ENCODE data around the gene MDN1.

GRCh38 chr6:89649682-89650081 is 169.9 kb downstream of the MDN1 start:
- no peak for TF ChIP-seq EP300 (IDR thresholded peaks at IDR 0.05)
- TF ChIP-seq, protein P1, sequence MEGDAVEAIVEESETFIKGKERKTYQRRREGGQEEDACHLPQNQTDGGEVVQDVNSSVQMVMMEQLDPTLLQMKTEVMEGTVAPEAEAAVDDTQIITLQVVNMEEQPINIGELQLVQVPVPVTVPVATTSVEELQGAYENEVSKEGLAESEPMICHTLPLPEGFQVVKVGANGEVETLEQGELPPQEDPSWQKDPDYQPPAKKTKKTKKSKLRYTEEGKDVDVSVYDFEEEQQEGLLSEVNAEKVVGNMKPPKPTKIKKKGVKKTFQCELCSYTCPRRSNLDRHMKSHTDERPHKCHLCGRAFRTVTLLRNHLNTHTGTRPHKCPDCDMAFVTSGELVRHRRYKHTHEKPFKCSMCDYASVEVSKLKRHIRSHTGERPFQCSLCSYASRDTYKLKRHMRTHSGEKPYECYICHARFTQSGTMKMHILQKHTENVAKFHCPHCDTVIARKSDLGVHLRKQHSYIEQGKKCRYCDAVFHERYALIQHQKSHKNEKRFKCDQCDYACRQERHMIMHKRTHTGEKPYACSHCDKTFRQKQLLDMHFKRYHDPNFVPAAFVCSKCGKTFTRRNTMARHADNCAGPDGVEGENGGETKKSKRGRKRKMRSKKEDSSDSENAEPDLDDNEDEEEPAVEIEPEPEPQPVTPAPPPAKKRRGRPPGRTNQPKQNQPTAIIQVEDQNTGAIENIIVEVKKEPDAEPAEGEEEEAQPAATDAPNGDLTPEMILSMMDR (IDR thresholded peaks at IDR 0.05), result no peak
- TF ChIP-seq SMC3 (IDR thresholded peaks at IDR 0.05), result no peak
- no peak for TF ChIP-seq REST (IDR thresholded peaks at IDR 0.05)
- no peak for TF ChIP-seq POLR2A (IDR thresholded peaks at IDR 0.05; ENCODE audit: low read length)
- TF ChIP-seq, protein P2, sequence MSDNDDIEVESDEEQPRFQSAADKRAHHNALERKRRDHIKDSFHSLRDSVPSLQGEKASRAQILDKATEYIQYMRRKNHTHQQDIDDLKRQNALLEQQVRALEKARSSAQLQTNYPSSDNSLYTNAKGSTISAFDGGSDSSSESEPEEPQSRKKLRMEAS (IDR thresholded peaks at IDR 0.05), result no peak
- TF ChIP-seq, protein P3, sequence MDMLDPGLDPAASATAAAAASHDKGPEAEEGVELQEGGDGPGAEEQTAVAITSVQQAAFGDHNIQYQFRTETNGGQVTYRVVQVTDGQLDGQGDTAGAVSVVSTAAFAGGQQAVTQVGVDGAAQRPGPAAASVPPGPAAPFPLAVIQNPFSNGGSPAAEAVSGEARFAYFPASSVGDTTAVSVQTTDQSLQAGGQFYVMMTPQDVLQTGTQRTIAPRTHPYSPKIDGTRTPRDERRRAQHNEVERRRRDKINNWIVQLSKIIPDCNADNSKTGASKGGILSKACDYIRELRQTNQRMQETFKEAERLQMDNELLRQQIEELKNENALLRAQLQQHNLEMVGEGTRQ (IDR thresholded peaks at IDR 0.05), result no peak
- no peak for TF ChIP-seq HOXB13 (CRISPR knock-in tag; IDR thresholded peaks at IDR 0.05; ENCODE audit: low read depth)
- TF ChIP-seq, protein P4, sequence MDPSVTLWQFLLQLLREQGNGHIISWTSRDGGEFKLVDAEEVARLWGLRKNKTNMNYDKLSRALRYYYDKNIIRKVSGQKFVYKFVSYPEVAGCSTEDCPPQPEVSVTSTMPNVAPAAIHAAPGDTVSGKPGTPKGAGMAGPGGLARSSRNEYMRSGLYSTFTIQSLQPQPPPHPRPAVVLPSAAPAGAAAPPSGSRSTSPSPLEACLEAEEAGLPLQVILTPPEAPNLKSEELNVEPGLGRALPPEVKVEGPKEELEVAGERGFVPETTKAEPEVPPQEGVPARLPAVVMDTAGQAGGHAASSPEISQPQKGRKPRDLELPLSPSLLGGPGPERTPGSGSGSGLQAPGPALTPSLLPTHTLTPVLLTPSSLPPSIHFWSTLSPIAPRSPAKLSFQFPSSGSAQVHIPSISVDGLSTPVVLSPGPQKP (IDR thresholded peaks at IDR 0.05; ENCODE audit: low read depth, low read length), result no peak
- no peak for TF ChIP-seq MAZ (IDR thresholded peaks at IDR 0.05; ENCODE audit: borderline replicate concordance, low read depth, low read length)

Data from A549 (cell line).